Ishikawa (cell line): ENCODE measurements around the gene VWF.

ENCODE experiments used
- CEBPB ChIP-seq: IDR thresholded peaks from 2 replicates; pipeline ENCODE4 v1.6.1; 2012
- CREB1 ChIP-seq: IDR thresholded peaks from 2 replicates; pipeline ENCODE4 v1.6.1; 2012; ENCODE audit warnings: low read depth
- EGR1 ChIP-seq: IDR thresholded peaks from 2 replicates; pipeline ENCODE4 v1.6.1; 2012
- EP300 ChIP-seq: IDR thresholded peaks from 2 replicates; pipeline ENCODE4 v1.6.1; 2012; ENCODE audit warnings: borderline replicate concordance
- FOXM1 ChIP-seq: IDR thresholded peaks from 2 replicates; pipeline ENCODE4 v1.6.1; 2012; ENCODE audit warnings: low read depth, borderline replicate concordance
- NFIC ChIP-seq: IDR thresholded peaks from 2 replicates; pipeline ENCODE4 v1.6.1; 2012
- RAD21 ChIP-seq: IDR thresholded peaks from 2 replicates; pipeline ENCODE4 v1.6.1; 2012; ENCODE audit warnings: low read depth
- TAF1 ChIP-seq: IDR thresholded peaks from 2 replicates; pipeline ENCODE4 v1.6.1; 2012; ENCODE audit warnings: low read depth, mild to moderate bottlenecking
- TCF12 ChIP-seq: IDR thresholded peaks from 2 replicates; pipeline ENCODE4 v1.6.1; 2012; ENCODE audit warnings: low read depth
- TEAD4 ChIP-seq: IDR thresholded peaks from 2 replicates; pipeline ENCODE4 v1.6.1; 2012
- YY1 ChIP-seq: IDR thresholded peaks from 2 replicates; pipeline ENCODE4 v1.6.1; 2012; ENCODE audit warnings: low read depth
- ZBTB7A ChIP-seq: IDR thresholded peaks from 2 replicates; pipeline ENCODE4 v1.6.1; 2012; ENCODE audit warnings: low read depth
- TF ChIP-seq, protein P1 (sequence below): IDR thresholded peaks from 2 replicates; pipeline ENCODE4 v1.6.1; 2012
- TF ChIP-seq, protein P2 (sequence below): IDR thresholded peaks from 2 replicates; pipeline ENCODE4 v1.6.1; 2012
- TF ChIP-seq, protein P3 (sequence below): IDR thresholded peaks from 2 replicates; pipeline ENCODE4 v1.6.1; 2012; ENCODE audit warnings: low read depth, mild to moderate bottlenecking

The VWF gene

DNA sequence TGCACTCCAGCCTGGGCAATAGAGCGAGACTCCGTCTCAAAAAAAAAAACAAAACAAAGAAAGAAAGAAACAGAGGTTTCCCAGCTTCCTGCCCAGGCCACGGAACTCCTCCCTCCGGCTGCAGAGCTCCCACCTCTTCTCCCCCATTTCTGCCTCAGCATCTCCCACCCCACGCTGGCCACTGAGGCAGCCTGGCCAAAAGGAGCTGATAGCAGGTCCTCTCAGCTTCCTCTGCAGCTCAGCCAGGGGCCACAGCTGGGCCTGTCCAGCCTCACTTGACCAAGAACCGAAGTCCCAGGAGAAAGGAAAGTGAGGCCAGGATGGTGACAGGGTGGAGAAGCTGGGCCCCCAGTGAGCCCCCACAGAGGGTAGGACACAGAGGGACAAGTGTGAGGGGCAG, 42.3 kb upstream of the VWF start:
- no peak for TF ChIP-seq RAD21
- no peak for TF ChIP-seq EP300
- no peak for TF ChIP-seq EGR1
- no peak for TF ChIP-seq CEBPB
- no peak for TF ChIP-seq TAF1
- TF ChIP-seq CREB1, result no peak
- no peak for TF ChIP-seq FOXM1
- TF ChIP-seq, protein P1, sequence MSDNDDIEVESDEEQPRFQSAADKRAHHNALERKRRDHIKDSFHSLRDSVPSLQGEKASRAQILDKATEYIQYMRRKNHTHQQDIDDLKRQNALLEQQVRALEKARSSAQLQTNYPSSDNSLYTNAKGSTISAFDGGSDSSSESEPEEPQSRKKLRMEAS, result no peak
- TF ChIP-seq TEAD4, result no peak
- TF ChIP-seq YY1, result no peak
- no peak for TF ChIP-seq ZBTB7A
- TF ChIP-seq, protein P2, sequence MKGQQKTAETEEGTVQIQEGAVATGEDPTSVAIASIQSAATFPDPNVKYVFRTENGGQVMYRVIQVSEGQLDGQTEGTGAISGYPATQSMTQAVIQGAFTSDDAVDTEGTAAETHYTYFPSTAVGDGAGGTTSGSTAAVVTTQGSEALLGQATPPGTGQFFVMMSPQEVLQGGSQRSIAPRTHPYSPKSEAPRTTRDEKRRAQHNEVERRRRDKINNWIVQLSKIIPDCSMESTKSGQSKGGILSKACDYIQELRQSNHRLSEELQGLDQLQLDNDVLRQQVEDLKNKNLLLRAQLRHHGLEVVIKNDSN, result no peak
- no peak for TF ChIP-seq NFIC
- TF ChIP-seq, protein P3, sequence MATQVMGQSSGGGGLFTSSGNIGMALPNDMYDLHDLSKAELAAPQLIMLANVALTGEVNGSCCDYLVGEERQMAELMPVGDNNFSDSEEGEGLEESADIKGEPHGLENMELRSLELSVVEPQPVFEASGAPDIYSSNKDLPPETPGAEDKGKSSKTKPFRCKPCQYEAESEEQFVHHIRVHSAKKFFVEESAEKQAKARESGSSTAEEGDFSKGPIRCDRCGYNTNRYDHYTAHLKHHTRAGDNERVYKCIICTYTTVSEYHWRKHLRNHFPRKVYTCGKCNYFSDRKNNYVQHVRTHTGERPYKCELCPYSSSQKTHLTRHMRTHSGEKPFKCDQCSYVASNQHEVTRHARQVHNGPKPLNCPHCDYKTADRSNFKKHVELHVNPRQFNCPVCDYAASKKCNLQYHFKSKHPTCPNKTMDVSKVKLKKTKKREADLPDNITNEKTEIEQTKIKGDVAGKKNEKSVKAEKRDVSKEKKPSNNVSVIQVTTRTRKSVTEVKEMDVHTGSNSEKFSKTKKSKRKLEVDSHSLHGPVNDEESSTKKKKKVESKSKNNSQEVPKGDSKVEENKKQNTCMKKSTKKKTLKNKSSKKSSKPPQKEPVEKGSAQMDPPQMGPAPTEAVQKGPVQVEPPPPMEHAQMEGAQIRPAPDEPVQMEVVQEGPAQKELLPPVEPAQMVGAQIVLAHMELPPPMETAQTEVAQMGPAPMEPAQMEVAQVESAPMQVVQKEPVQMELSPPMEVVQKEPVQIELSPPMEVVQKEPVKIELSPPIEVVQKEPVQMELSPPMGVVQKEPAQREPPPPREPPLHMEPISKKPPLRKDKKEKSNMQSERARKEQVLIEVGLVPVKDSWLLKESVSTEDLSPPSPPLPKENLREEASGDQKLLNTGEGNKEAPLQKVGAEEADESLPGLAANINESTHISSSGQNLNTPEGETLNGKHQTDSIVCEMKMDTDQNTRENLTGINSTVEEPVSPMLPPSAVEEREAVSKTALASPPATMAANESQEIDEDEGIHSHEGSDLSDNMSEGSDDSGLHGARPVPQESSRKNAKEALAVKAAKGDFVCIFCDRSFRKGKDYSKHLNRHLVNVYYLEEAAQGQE, result no peak
- no peak for TF ChIP-seq TCF12

DNA sequence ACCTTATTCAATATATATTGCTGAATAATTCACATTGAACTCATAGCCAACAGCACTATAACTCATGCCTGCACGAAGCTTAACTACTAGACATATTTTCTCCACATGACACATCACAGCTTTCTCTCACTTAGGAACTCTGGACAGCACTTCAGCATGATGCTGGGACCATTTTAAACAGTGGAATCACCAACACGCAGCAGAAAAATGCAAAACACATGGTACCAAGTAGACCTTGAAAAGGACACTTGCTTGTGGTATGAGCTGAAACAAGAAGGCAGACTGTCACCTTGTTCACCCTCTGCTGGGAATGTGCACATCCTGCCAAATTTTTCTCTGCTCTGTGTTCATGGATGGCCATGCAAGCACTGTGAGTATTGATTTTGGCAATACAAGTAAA, 40.9 kb upstream of the VWF start:
- no peak for TF ChIP-seq TCF12
- no peak for TF ChIP-seq RAD21
- TF ChIP-seq, protein P3, result no peak
- no peak for TF ChIP-seq NFIC
- TF ChIP-seq FOXM1, result no peak
- no peak for TF ChIP-seq YY1

DNA sequence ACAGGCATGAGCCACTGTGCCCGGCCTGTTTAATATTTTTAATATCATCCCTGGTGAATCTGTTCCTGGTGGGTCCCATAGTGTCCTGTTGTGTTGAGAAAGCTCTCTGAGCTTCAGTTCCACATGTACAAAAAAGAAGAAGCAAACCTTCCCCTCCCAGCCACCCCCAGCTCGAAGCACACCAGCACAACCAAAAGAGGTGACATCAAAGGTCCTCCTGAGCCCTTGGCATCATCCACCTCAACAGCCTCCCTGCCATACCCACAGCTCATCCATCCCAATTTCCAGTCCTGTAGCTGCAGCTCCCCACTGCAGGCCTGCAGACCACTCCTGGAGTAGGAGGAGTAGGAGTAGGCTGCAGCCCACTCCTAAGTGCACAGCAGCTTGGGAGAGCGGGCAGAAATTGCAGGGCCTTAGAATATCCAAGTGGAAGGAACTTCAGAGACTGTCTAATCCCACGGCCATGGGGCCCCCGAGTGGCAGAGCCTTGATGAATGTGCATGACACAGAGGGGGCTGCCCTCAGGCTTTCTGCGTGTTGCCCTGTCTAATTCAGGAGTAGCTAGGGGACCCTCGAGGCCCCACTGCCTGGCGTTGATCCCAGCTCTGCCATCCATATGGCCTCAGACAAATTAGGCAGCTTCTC, 39.1 kb upstream of the VWF start:
- TF ChIP-seq YY1 (no peak), ZBTB7A (no peak), NFIC (no peak), FOXM1 (no peak), TEAD4 (no peak), CEBPB (no peak), CREB1 (no peak), TAF1 (no peak), EP300 (no peak)
- TF ChIP-seq, protein P2, result no peak
- TF ChIP-seq, protein P3, result no peak
- TF ChIP-seq, protein P1, result no peak

DNA sequence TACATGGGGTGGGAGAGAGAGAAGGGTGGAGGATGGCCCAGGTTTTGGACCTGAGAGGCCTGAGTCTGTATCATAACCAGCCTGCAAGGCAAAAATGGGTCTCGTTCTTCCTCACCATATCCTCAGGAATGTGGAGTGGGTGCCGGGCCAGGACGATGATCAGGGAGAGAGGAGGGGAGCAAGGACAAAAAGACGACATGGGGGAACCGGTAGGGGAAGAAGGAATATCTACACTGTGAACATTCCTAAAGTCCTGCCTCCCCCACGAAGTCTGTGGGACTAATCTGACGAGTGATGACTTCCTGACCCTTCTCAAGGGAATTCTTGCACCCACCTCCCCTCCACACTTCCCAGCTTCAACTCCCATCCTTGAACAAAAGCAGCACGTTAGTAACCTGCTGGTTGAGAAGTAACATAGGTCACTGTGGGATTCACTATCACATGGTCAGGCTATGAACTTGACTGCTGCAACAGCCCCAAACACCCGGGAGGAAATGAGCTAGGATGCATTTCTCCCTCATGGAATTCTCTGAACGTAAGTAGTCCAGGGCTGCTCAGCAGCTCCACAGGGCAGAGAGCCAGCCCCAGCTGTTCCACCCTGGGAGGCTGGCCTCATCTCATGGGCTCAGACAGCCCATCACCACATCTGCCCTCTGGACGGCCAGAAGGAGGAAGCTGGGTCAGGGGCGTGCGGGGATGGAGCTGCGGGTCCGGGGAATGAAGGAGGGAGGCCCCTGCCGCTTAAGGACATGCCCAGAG, 36.8 kb upstream of the VWF start:
- TF ChIP-seq TAF1 (no peak), TCF12 (no peak)
